ENCODE results near the gene ACAP2.

- TF ChIP-seq CTCF (conservative IDR thresholded peaks at IDR 0.05; ENCODE audit: low read length) (no peak), EZH2phosphoT487 (IDR thresholded peaks at IDR 0.05; ENCODE audit: borderline replicate concordance, low read depth, low read length) (no peak)
These were observed 32.8 kb upstream of the ACAP2 start for GRCh38 chr3:195475614-195476013.

Data from OCI-LY7 (cell line).